NCI-H2107 treated with DMSO at 0.1 percent for 48 hours (cell line): ENCODE measurements around the gene GSTT4.
"Not testable (repeated sequence)": the region's sequence is repeated elsewhere in the genome, so short reads cannot be mapped to it uniquely, and the experiment has no call there.

Source experiments
- DNase-seq: peaks from one replicate; lab custom pipeline; 2025; ENCODE audit not compliant: unreplicated experiment; lab: John Stamatoyannopoulos, UW

Gene GSTT4

GRCh38 chr22:24005201-24005600 is at the start of gene GSTT4:
Gene GSTT4, minus strand, starts transcription at chr22:24005453. Its CDS starts 97 bp downstream, at chr22:24005356.
- DNase-seq, result no peak

GRCh38 chr22:24054356-24054755 is 49.1 kb upstream of the GSTT4 start:
- DNase-seq, result no peak

GRCh38 chr22:24053481-24054226 is 48.4 kb upstream of the GSTT4 start:
- no peak for DNase-seq

GRCh38 chr22:24051568-24051967 is 46.3 kb upstream of the GSTT4 start:
- DNase-seq, result no peak

GRCh38 chr22:24051028-24051427 is 45.8 kb upstream of the GSTT4 start:
- DNase-seq, result no peak

- no peak for DNase-seq
These were observed 44.7 kb upstream of the GSTT4 start for GRCh38 chr22:24049978-24050377.

GRCh38 chr22:24049211-24049610 is 44.0 kb upstream of the GSTT4 start:
- DNase-seq, result no peak

- DNase-seq, result no peak
These were observed 40.8 kb upstream of the GSTT4 start for GRCh38 chr22:24046024-24046423.

- no peak for DNase-seq
These were observed 38.7 kb upstream of the GSTT4 start for GRCh38 chr22:24043958-24044357.

GRCh38 chr22:24043465-24043864 is 38.2 kb upstream of the GSTT4 start:
- DNase-seq, result not testable (repeated sequence)

GRCh38 chr22:24040946-24041345 is 35.7 kb upstream of the GSTT4 start:
- DNase-seq, result no peak

GRCh38 chr22:24039046-24039445 is 33.8 kb upstream of the GSTT4 start:
- DNase-seq, result no peak

- no peak for DNase-seq
These were observed 32.9 kb upstream of the GSTT4 start for GRCh38 chr22:24037851-24038765.

- no peak for DNase-seq
These were observed 30.0 kb upstream of the GSTT4 start for GRCh38 chr22:24035296-24035695.

- no peak for DNase-seq
These were observed 28.5 kb upstream of the GSTT4 start for GRCh38 chr22:24033731-24034130.

- DNase-seq, result no peak
These were observed 25.0 kb upstream of the GSTT4 start for GRCh38 chr22:24030186-24030702.

GRCh38 chr22:24029304-24029703 is 24.1 kb upstream of the GSTT4 start:
- DNase-seq, result no peak

GRCh38 chr22:24028533-24028932 is 23.3 kb upstream of the GSTT4 start:
- DNase-seq, result no peak

- DNase-seq, result no peak
These were observed 22.7 kb upstream of the GSTT4 start for GRCh38 chr22:24027991-24028390.

GRCh38 chr22:24027389-24027975 is 22.2 kb upstream of the GSTT4 start:
- DNase-seq, result no peak

- DNase-seq, result no peak
These were observed 21.5 kb upstream of the GSTT4 start for GRCh38 chr22:24026733-24027132.
